HG03159 (cell line): ENCODE data around the gene POLR3A.

Experiments
- ATAC-seq: cut with Tn5 transposase; IDR thresholded peaks from one replicate; pipeline ENCODE4 v1.9.1; 2021; ENCODE audit warnings: mild to moderate bottlenecking, moderate library complexity; ENCODE audit not compliant: unreplicated experiment

The POLR3A gene

DNA sequence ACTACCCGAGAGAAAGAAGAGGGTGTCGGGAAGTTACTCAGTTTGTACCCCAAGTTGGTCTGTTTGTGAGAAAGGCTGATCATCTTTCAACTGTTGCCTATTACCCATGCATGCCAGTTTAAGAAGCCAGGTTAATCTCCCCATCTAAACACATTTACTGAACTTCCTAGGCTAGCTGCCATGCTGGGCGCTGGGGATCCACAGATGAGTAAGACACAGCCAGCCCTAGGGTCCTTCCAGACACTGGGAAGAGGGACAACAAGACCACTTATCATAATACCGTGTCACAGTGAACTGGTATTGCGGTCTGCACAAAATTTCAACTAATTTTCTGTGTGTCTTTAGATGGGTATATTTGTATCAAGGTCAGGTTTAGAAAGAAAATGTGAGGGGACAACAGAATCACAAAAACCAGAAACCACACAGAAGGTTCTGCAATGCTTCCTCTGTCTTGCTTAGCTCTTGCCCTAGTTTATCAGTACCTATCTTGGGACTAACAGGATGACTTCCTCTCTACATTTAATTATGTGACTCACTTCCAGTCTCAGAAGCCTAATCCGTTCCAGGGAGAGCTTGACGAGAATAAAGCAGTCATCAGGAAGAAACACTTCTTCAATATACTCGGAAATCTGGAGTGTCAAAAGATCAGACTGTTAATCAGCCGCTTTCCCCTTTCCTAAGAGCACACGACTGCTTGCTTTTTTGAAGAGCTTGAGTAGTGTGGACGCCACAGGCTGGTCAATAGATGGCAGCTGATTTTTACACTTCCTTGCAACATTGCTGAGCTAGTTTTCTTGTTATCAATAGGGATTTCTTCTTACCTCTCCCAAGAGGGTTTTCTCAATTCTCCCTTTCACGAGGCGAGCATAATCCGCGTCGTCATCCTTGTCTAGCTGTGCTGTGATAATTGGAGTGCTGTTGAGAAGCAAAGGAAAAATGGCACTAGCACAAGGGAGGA lies 45.7 kb downstream of the POLR3A start:
- no peak for ATAC-seq

DNA sequence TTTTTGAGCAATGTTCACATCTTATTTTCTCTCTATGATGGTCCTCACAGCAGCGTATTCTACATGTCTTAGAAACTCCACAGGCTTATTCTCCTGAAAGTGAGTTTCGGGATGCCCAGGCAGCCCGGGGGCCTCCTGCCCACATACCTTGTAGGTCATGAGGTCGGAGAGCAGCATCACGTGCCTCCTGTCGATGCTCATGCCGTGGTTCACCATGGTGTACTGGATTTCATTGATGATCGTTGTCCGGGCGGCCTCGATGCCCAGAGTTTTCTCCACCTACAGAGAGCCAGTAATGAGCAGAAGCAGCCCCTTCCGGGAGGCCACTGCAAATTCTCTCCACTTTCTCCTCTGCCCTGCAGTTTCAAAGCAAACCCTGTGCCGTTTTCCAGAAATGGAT lies 48.0 kb downstream of the POLR3A start:
- ATAC-seq = no peak

DNA sequence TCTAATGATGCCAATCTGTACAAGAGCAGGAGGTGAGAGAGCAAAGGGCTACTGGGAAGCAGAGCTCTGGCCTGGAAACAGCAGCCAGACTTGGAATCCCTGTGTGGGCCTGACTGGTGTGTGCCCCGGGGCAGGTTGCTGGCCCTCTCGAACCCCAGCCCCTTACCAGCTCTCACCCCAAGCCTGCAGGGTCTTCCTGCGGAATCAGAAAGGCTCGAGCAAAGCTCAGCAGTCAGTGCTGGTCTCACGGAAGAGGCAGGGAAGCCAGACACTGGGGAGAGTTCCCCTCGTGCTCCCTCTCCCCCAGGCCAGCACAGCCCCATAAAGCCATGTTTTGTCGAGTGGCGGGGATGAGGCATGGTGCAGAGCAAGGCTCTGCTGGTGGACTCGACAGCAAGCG lies 50.1 kb downstream of the POLR3A start:
- ATAC-seq = no peak

DNA sequence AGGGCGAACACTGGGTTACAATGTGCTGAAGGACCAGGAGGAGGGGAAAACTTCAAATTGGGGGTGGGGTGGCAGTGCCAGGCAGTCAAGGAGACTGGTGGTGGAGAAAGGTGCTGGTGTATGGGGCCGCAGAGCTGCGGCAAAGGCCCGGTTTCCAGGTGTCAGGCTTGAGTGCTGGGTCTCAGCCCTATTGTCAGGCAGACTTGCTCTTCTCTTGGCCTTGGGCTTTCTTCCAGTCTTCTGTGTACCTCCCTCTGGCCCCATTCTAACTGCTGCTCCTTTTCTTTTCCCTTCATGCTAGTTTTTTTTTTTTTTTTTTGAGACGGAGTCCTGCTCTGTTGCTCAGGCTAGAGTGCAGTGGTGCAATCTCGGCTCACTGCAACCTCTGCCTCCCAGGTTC lies 51.0 kb downstream of the POLR3A start:
- ATAC-seq = no peak

DNA sequence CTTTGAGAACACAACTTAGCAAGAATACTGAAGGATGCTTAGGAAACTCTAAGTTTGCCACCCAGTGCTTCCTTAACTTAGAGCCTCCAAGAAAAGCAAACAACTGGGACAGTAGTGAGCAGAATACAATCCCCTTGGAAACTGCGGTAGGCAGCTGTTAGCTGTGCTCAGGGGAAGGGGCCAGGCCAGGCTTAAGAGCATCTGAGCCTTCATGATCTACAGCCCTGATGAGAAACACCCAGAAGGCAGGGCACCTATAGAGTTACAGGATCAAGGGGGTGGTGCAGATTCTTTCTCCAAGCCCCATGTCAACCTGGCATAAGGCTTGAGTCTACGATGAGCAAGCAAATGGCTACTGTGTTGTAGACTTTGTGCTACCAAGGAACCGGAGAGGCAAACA lies 51.4 kb downstream of the POLR3A start:
- no peak for ATAC-seq

DNA sequence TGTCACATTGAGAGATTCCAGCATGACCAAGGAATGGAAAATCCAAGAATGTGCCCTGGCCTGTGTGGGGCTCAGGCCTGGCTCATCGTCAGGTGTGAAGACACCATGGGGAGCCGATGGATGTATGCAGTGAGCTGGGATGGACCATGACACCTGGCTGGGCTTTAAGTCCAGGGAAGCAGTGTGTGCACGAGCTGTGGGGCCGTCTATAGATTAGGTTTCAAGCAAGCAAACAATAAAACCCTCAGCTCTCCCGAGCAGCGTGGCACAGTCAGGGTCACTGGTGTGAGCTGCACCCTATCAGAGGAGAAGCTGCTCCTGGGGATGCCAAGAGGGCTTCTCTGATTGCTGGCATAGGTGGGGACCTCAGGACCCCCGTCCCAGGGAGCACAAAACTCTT lies 52.3 kb downstream of the POLR3A start:
- ATAC-seq = no peak

DNA sequence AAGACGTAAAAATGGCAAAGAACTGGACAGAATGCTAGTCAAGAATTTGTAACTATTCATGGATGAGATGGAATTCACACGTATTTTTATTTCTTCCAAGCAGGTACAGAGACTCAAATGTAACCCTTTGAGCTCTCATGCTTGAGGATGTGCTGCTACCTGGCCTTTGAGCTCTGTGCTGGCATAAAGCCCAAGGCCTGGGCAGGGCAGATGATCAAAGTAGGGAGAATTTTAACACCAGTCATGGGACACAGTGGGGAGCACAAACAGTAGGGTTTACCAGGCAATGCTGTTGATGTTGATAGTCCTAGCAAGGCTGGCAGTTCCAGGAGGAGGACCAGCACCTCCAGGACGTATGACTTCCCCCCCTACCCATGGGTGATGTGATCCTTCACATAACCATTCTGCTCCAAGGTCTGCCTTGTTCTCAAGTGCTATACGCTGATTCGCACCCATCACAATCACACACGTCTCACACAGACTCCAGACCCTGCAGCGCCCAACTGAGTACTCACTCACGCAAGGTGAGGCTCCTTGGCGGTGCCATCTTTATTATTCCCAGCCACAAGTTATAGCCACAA lies 54.1 kb downstream of the POLR3A start:
- no peak for ATAC-seq

DNA sequence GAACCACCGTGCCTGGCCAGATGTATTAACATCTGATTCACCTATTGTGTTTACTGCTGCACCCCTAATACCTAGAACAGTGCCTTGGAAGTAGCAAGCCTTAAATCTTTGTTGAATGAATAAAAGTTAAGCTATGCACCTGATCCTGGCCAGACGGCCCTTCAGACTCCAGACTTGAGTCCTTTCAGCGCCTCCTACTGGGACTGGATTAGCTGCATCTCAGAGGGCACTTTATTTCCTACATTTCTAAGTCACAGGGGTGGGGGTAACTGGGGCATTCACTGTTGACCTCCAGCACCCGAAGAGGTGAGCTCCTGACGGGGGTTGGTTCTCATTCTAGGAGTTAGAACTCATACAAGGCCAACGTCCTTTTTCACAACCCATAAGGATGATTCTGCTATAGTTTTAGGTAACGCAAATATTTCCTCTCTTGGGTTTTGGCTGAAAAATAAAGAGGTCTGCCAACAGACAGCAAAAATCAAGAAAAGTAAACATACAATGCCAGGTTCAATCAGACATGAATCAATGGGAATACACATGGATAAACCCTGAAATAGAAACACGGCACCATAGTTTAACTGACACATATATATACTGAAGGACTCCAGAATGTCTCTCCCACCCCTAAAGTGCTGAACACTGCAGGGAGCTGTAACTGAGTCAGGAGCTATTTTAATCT lies 54.8 kb downstream of the POLR3A start:
- no peak for ATAC-seq

DNA sequence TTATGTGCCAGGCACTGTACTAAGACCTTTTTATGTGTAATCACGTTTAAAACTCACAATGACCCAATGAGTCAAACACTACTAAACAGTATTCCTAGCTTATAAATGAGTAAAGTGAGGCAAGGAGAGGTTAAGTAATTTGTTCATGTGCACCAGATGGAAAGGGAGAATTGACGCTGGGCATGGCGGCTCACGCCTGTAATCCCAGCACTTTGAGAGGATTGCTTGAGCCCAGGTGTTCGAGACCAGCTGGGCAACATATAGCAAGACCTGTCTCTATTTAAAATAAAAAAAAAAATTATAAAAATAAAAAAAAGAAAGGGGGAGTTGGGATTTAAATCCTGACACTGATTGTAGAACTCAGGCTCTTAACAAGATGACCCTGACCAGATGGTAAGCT lies 56.0 kb downstream of the POLR3A start:
- no peak for ATAC-seq

DNA sequence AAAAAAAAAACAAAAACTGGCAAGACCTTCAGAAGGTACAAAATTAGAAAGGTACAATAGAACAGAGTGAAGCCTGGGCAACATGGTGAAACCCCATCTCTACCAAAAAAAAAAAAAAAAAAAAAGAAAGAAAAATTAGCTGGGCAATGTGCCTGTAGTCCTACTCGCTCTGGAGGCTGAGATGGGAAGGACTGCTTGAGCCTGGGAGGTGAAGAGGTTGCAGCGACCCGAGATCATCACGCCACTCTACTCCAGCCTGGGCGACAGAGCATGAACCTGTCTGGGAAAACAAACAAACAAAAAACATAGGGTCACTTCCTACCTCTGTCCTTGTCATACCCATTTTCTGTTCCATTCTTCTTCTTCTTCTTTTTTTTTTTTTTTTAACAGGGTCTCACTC lies 57.2 kb downstream of the POLR3A start:
- ATAC-seq = no peak

DNA sequence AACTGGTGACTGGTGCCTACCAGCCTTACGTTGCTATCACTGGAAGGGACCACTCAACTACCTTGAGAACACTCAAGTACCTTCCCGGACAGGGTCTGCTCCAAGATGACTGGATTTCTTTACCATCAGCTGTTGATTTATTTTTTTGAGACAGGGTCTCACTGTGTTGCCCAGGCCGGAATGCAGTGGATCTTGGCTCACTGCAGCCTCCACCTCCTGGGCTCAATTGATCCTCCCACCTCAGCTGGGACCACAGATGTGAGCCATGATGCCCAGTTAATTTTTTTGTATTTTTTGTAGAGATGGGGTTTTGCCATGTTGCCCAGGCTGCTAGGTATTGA lies 57.5 kb downstream of the POLR3A start:
- ATAC-seq = no peak

DNA sequence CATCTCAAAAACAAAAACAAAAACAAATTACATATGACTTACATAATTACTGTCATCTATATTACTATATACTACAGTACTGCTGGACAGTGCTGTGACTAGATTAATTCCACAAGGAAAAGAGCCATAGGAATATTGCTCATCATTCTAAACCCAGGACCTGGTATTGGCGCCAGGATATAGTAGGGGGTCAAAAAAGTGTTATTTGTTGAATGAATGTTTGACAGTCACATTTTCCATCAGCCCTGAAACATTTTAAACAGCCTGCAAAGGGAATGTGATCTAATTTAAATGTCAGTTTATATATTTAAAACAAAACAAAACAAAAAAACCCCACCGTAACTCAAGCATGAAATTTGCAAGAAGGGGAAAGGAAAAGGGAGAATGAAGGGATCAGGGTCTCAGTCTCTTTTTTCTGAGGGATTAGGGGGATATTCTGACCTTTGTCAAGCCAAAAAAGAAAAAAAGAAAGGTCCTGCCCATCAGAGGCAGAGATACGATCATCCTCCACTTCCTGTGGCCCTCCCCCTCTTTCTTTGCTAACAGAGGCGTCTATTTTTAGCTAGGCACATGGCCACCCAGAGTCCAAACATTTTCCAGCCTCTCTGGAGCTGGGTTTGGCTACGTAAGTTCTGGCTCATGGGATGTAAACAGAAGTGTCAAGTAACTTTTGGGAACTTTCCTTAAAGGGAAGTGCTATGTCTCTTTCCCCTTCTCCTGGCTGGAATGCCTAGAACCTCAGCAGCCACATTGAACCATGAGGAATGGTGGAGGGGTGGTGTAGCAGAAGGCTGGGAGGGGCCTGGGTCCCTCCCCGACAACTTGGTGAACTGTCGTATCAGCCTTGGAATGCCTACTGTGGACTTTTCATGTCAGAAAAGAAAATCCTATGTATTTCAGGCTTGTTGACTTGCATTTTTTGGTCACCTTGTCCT lies 58.2 kb downstream of the POLR3A start:
- ATAC-seq = no peak

DNA sequence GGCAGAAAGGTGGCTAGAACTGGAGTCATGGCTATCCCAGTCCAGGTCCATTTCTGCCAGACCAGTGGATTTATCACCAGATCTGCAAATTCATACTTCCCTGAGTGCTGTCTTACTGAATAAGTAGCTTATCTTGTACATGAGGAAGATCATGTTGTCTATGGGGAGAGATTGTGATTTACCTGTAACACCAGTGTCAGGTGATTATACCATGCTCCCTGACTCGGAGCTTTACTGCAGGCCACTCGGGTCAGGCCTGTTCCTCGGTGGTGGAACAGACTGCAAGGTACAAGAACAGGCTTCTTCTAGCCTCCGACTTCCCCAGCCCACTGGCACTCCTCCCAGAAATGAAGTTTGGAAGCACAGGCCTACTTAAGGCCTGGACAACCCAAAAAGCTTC lies 60.2 kb downstream of the POLR3A start:
- no peak for ATAC-seq

DNA sequence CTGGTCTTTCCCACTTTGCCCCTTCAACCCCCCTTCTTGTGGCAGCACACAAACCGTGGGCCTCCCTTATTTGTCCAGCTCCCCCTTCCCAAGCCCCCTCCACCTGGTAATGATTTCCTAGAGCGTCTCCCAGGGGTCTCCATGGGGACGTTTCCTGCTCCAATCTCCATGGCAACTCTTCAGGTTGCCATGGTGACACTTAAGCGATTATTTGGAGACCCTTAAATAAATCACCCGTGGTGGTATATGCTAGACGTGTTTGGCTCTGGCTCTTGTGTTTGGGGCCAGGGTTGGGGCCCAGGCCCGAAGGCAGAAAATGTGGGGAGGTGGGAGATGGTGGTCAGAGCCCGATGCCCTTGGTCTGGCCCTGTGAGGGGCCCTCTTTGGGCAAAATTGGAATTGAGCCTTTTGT lies 61.7 kb downstream of the POLR3A start:
- no peak for ATAC-seq

DNA sequence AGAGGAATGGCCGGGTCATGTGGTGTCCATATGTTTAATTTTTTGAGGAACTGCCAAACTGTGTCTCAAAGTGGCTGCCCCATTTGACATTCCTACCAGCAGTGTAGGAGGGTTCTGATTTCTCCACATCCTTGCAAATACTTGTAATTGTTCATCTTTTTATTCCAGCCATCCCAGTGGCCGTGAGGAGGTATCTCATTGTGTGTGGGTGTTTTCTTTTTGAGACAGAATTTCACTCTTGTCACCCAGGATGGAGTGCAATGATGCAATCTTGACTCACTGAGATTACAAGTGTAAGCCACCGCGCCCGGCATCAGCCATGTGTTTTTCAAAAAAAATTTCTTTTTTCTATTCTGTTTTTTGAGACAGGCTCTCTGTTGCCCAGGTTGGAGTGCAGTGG lies 64.0 kb downstream of the POLR3A start:
- no peak for ATAC-seq

DNA sequence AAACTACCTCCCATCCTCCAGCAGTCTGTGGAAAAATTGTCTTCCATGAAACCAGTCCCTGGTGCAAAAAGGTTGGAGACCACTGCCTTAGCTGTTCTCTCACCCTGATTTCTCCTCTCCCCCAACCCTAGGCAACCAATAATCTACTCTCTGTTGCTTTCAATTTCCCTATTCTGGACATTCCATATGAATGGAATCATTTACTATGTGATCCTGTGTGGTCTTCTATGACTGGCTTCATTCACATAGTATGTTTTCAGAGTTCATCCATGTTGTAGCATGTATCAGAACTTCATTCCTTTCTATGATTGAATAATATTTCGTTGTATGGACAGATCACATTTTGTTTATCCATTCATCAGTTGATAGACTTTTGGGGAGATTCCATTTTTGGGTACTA lies 64.5 kb downstream of the POLR3A start:
- no peak for ATAC-seq

DNA sequence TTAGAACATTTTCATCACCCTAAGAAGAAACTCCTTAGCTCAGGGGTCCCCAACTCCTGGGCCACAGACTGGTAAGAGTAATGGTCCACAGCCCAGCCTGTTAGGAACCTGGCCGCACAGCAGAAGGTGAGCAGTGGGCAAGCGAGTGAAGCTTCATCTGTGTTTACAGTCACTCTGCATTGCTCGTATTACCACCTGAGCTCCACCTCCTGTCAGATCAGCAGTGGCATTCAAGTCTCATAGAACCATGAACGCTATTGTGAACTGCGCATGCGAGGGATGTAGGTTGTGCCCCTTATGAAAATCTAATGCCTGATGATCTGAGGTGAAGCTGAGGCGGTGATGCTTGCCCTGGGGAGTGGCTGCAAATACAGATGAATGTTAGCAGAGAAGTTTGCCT lies 65.4 kb downstream of the POLR3A start:
- no peak for ATAC-seq

DNA sequence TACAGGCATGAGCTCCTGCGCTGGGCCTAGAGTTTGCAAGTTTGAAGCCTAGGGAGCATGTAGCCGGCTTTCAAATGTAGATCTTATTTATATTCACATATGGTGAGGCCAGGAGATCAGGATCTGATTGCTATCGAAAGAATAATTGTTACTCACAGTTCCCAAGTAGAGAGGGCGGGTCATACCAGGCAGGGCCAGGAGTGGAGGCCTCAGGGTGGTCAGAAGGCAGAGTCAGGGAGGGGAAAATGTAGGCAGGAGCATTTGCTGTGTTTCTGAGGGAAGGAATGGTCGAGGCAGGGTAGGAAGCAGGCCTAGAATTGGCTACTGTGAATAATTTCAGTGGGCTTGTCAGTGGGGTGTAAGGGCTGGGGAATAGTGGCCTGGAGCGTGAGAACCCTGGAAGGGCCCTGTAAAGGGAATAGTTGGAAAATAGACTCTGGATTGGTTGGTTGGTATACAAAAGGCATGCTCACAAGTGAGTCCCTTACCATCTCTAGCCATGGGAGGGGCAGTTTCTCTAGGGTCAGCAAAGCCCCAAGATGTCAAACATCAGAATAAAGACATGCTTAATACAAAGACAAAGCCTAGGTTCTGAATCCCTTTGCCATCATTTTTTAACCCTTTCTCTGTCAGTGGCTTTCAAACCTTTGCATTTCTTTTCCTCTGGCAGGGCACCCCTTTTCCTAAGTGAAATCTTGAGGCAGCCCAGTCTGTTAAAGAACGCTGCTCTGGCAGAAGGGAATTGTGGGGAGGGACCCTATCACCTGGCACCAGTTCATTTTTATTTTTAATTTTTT lies 66.8 kb downstream of the POLR3A start:
- ATAC-seq = no peak

DNA sequence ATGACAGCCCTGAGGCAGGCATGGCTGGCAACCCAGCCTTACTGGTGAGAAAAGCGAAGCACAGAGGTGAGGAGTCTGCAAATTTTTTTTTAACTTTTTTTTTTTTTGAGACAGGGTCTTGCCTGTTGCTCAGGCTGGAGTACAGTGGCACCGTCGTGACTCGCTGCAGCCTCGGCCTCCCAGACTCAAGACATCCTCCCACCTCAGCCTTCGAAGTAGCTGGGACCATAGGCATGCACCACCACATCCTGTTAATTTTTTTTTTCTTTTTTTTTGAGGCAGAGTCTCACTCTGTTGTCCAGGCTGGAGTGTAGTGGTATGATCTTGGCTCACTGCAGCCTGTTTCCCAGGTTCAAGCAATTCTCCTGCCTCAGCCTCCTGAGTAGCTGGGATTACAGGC lies 67.6 kb downstream of the POLR3A start:
- ATAC-seq = no peak

DNA sequence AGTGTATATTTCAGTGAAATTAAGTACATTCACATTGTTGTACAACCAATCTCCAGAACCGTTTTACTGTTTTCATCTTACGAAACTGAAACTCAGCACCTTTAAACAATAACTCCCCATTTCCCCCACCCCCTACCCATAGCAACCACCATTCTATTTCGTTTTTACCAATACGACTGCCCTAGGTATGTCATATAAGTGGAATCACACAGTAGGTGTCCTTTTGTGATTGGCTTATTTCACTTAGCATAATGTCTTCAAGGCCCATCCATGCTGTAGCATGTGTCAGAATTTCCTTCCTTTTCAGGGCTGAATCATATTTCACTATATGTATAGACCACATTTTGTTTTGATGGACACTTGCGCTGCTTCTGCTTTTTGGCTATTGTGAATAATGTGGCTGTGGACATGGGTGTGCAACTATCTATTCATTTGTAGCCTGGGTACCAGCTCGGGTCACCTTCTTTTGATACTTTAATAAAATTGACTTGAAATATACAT lies 68.4 kb downstream of the POLR3A start:
- ATAC-seq = no peak
